Measurements from ENCODE around the gene KCTD21.
"Not testable (repeated sequence)": the region's sequence is repeated elsewhere in the genome, so short reads cannot be mapped to it uniquely, and the experiment has no call there.

The KCTD21 gene

DNA sequence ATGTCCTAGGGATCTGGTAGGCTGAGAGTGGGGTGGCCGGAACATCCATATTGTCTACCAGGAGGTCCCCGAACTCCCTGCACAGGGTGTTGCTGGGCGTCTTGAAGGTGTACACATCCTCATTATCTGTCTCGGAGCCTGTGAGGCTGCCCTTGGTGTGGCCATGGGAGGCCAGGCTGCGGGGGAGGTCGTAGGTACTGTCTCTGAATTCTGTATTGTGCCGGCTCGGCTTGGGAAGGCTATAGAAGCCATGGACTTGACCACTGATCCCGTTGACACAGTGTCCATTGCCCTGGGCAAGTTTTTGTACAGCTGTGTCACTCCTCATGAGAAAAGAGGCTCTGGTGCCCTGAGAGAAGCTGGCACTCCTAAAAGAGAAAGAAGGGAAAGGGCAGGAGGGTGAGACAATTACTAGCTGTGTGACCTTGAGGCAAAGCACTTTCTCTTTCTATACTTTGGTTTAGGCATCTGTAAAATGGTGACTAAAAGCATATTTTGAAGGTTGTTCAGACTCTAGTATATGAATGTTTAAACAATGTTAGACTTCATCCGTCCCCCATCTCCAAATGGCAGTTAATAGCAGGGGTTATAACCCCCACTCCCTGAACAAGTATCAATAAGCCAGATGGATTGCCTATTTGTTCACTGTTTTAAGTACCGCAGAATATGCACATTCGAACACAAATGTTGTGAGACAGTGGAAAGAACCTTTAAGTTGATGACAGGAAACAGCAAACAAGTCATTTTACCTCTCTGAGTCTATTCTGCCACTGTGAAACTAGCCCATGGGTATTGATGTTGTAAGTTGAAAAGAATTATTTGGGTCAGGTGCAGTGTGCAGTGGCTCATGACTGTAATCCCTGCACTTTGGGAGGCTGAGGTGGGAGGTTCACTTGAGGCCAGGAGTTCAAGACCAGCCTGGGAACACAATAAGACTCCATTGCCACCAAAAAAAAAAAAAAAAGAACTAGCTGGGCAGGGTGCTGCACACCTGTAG lies 38.6 kb upstream of the KCTD21 start:
- Histone ChIP-seq H3K9me3 (ENCODE audit: control insufficient read depth, insufficient read depth, low read length) (no peaks in the 10 kb centered on the region), H3K27ac (ENCODE audit: low read depth, low read length) (no peak overlapping the region), H3K27me3 (ENCODE audit: control insufficient read depth, insufficient read depth, low read length) (no peaks in the 10 kb centered on the region), H3K4me3 (ENCODE audit: low read depth, low read length) (no peak overlapping the region), H3K4me1 (ENCODE audit: control insufficient read depth, insufficient read depth, low read length) (no peaks in the 10 kb centered on the region), H3K9ac (ENCODE audit: low read depth, low read length) (no peak overlapping the region), H3K36me3 (ENCODE audit: control insufficient read depth, insufficient read depth, low read length) (0 out of 2 replicates have a peak, but pooled peaks cover 1% of the 10 kb centered on the region)

DNA sequence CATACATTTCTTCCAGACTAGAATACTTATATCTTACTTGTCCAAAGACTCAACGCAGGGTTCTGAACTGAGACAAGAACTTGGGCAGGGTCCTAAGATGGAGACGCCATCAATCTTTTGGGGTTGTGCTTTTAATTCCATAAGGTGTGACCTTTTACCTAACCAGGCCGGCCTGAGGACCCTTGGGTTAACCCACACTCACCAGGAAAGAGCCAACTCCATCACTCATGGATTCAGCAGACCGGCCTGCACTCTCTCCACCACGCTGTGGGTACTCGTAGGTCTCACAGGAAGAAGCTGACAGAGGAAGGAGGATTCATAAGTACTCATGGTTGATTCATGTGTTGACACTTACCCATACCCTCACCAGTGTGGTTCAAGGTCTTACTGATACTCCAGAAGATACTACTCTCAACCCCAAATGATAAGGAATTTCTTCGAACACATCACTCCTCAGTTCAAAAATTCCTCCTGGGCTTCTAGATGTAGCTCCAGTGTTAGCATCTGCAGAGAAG lies 36.5 kb upstream of the KCTD21 start:
- no peak overlapping the region for H3K9ac ChIP-seq (ENCODE audit: low read depth, low read length)
- peaks cover 13% of the 10 kb centered on the region; the same call in 1 of the 2 replicates for H3K36me3 ChIP-seq (ENCODE audit: control insufficient read depth, insufficient read depth, low read length)
- H3K9me3 ChIP-seq (ENCODE audit: control insufficient read depth, insufficient read depth, low read length): no peaks in the 10 kb centered on the region
- H3K27ac ChIP-seq (ENCODE audit: low read depth, low read length): no peak overlapping the region
- H3K4me3 ChIP-seq (ENCODE audit: low read depth, low read length): no peak overlapping the region
- no peaks in the 10 kb centered on the region for H3K4me1 ChIP-seq (ENCODE audit: control insufficient read depth, insufficient read depth, low read length)
- H3K27me3 ChIP-seq (ENCODE audit: control insufficient read depth, insufficient read depth, low read length): no peaks in the 10 kb centered on the region

DNA sequence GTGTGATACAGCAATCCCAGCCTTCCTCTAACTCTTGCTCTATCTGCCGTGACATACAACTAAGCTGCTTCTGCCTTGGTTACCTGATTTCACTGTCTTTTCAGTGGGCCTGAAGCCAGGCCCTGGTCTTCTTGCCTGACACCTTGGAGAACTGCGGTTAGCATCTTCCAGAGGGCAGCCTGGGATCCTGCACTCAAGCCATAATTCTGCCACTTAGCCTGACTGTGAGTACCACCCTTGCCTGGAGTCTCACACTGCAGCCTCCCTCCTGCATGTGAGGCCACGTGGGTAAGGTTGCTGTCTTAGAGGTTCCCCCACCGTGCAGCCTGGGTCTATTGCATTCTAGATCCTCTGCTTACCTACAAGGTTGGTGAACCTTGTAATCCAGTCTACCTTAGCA lies 36.1 kb upstream of the KCTD21 start:
- no peaks in the 10 kb centered on the region for H3K9me3 ChIP-seq (ENCODE audit: control insufficient read depth, insufficient read depth, low read length)
- H3K9ac ChIP-seq (ENCODE audit: low read depth, low read length): no peak overlapping the region
- no peaks in the 10 kb centered on the region for H3K27me3 ChIP-seq (ENCODE audit: control insufficient read depth, insufficient read depth, low read length)
- no peak overlapping the region for H3K4me3 ChIP-seq (ENCODE audit: low read depth, low read length)
- no peak overlapping the region for H3K27ac ChIP-seq (ENCODE audit: low read depth, low read length)
- H3K4me1 ChIP-seq (ENCODE audit: control insufficient read depth, insufficient read depth, low read length): no peaks in the 10 kb centered on the region
- H3K36me3 ChIP-seq (ENCODE audit: control insufficient read depth, insufficient read depth, low read length): peaks cover 13% of the 10 kb centered on the region; the same call in 1 of the 2 replicates

DNA sequence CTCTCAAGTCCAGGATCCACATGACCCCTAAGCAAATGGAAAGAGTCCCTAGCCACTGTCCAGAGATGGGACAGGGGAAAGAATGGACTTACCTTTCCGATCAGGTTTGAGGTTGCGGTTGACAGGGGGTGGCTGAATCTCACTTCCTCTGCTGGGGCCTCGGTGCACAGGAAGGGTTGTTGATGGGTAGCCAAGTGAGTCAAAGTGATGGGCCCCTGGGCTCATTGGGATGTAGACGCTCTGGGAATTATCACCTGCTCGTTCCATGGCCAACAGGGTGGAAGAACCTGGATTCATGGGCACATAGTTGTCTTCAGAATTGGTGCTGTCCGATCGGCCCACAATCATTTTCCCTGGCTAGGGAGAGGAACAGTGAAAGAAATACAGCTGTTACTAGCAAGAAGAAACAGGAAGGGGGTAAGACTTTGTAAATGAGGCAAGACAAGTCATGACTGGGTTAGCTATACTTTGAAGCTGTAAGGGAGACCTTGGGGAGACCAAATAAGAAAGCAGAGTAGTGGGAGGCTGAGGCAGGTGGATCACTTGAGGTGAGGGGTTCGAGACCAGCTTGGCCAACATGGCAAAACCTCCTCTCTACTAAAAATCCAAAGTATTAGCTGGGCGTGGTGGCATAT lies 35.0 kb upstream of the KCTD21 start:
- peaks cover 13% of the 10 kb centered on the region; the same call in 1 of the 2 replicates for H3K36me3 ChIP-seq (ENCODE audit: control insufficient read depth, insufficient read depth, low read length)
- no peak overlapping the region for H3K4me3 ChIP-seq (ENCODE audit: low read depth, low read length)
- H3K27me3 ChIP-seq (ENCODE audit: control insufficient read depth, insufficient read depth, low read length): no peaks in the 10 kb centered on the region
- no peaks in the 10 kb centered on the region for H3K9me3 ChIP-seq (ENCODE audit: control insufficient read depth, insufficient read depth, low read length)
- H3K4me1 ChIP-seq (ENCODE audit: control insufficient read depth, insufficient read depth, low read length): no peaks in the 10 kb centered on the region
- no peak overlapping the region for H3K27ac ChIP-seq (ENCODE audit: low read depth, low read length)
- no peak overlapping the region for H3K9ac ChIP-seq (ENCODE audit: low read depth, low read length)

DNA sequence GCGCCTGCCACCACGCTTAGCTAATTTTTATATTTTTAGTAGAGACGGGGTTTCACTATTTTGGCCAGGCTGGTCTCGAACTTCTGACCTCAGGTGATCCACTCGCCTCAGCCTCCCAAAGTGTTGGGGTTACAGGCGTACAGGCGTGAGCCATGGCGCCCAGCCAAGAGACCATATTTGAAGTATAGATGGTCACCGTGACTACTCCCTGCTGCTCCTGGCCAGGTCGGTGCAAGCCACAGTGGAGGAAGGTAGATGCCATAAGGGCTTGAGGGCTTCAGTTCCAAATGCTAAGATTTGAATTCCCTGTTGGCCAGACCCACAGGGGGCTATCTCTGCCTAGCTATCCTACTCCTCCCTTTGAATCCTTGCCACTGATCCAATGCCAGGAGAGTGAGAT lies 34.3 kb upstream of the KCTD21 start:
- H3K4me1 ChIP-seq (ENCODE audit: control insufficient read depth, insufficient read depth, low read length); H3K27me3 ChIP-seq (ENCODE audit: control insufficient read depth, insufficient read depth, low read length); H3K27ac ChIP-seq (ENCODE audit: low read depth, low read length); H3K9ac ChIP-seq (ENCODE audit: low read depth, low read length); H3K9me3 ChIP-seq (ENCODE audit: control insufficient read depth, insufficient read depth, low read length); H3K4me3 ChIP-seq (ENCODE audit: low read depth, low read length): not testable (repeated sequence)
- H3K36me3 ChIP-seq (ENCODE audit: control insufficient read depth, insufficient read depth, low read length): peaks cover 13% of the 10 kb centered on the region; the same call in 1 of the 2 replicates

DNA sequence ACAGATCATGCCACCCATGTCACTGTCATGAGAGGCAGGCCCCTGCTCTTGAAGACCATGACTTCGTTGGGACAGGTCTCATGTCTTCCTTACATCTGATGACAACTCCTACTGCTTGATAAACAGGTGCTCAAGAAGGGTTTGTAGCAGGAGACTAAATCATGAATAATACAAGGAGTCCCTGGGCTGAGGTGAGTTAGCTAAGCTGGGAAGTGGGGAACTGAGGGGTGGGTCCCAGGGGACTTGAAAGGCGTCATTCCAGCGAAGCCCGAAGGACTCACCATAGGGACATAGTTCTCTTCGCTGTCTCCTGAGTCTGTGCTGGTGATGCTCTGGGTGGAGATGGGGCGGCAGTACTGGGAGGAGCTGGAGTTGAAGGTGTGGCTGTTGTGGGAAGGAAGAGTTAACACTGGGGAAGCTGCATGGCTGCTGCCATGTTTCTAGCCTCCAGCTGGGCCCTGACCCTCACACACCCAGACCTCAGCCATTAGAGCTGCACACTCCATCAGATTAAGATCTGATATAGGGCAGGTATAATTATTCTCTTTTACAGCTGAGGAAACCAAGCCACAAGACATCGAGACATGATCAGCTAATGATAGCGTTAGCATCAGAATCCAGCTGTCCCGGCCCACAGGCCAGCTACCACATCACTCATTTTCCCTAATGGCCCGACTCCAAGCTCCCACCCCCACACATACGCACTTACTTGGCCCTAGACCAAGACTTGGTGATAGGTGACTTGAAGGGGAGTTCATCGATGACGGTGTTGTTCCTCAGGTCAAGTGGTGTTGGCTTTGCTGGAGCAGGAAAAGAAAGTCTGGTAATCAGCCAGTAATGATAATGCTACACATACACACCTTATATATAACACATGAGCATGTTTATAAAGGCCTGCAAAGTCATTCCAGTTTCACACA lies 33.2 kb upstream of the KCTD21 start:
- no peak overlapping the region for H3K27ac ChIP-seq (ENCODE audit: low read depth, low read length)
- no peaks in the 10 kb centered on the region for H3K9me3 ChIP-seq (ENCODE audit: control insufficient read depth, insufficient read depth, low read length)
- peaks cover 13% of the 10 kb centered on the region; the same call in 1 of the 2 replicates for H3K36me3 ChIP-seq (ENCODE audit: control insufficient read depth, insufficient read depth, low read length)
- H3K9ac ChIP-seq (ENCODE audit: low read depth, low read length): no peak overlapping the region
- no peaks in the 10 kb centered on the region for H3K4me1 ChIP-seq (ENCODE audit: control insufficient read depth, insufficient read depth, low read length)
- no peak overlapping the region for H3K4me3 ChIP-seq (ENCODE audit: low read depth, low read length)
- no peaks in the 10 kb centered on the region for H3K27me3 ChIP-seq (ENCODE audit: control insufficient read depth, insufficient read depth, low read length)

DNA sequence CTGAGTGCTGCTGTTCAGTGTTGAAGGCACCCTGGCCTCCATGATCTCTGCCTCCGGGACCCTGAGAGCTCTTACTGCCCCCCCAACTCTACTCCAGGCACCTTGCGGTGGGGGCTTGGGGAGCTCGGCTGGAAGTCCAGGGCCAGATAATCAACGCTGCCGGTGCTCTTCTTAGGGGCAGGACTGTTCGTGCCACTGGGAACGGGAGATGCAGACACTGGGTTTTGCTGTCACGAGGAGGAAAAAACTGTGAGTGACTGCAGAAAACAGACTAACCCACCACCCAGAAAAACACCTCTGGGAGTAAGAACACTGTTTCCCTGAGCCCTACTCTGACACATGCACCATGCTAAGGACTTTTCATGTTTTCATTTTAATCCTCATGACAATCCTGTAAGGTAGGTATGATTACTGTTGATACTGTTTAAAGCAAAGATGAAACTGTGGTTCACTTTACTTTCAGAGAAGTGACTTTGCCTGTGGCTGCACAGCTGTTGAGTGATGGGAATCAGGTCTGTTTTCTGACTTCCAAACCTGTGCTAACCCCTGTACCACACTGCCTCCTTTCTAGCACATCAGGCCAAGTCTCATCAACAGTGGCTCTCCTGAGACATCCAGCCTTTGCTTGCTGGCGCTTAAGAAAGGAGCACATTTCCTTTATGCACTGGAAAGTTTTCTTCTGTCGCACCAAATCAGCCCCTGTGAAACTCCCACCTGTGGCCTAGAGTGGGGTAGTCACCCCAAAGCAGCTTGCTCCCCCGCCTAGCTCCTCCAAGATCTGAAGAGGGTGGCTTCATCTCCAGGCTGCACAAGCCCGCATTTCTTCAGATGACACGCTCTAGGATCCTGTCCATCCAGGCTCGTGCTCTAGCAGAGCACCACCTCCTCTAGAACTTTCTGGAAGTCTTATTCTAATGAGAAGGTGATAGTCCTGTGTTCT lies 32.1 kb upstream of the KCTD21 start:
- Histone ChIP-seq H3K36me3 (ENCODE audit: control insufficient read depth, insufficient read depth, low read length) (peaks cover 13% of the 10 kb centered on the region; the same call in 1 of the 2 replicates), H3K4me3 (ENCODE audit: low read depth, low read length) (no peak overlapping the region), H3K27me3 (ENCODE audit: control insufficient read depth, insufficient read depth, low read length) (no peaks in the 10 kb centered on the region), H3K27ac (ENCODE audit: low read depth, low read length) (no peak overlapping the region), H3K9me3 (ENCODE audit: control insufficient read depth, insufficient read depth, low read length) (no peaks in the 10 kb centered on the region), H3K9ac (ENCODE audit: low read depth, low read length) (no peak overlapping the region), H3K4me1 (ENCODE audit: control insufficient read depth, insufficient read depth, low read length) (no peaks in the 10 kb centered on the region)

DNA sequence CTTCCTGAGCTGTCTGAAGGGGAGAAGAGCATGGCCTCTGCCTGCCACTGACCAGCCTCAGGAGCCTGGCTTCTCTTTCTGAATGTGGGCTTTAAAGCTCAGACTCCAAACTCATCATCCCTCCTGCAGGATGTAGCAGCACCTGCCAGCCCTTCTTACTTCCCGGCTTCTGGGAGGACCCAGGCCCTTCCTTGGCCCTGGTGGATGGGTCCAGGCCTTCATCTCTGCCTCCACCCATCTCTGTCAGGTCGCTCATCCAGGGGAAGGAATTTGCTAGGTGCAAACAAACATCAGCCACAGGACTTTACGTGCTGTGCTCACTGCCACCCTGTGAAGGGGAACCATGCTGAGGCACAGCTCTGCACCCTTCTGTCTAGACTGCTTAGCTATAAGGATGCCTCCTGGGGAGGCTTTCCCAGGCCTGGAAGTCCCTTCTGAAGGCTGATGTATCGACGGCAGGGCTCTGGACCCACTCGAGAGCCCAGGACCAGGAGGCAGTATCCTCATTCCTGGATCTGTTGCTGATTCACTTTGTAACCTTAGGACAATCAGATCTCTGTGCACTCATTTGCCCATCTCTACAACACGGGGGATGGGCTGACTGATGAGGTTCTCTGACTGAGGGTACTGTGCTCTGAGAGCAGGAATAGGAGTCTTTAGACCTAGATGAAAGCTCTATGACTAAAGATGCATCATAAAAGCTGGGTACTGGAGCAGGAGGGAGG lies 31.2 kb upstream of the KCTD21 start:
- Histone ChIP-seq H3K4me3 (ENCODE audit: low read depth, low read length) (no peak overlapping the region), H3K27ac (ENCODE audit: low read depth, low read length) (no peak overlapping the region), H3K9me3 (ENCODE audit: control insufficient read depth, insufficient read depth, low read length) (no peaks in the 10 kb centered on the region), H3K36me3 (ENCODE audit: control insufficient read depth, insufficient read depth, low read length) (peaks cover 18% of the 10 kb centered on the region), H3K27me3 (ENCODE audit: control insufficient read depth, insufficient read depth, low read length) (no peaks in the 10 kb centered on the region), H3K9ac (ENCODE audit: low read depth, low read length) (no peak overlapping the region), H3K4me1 (ENCODE audit: control insufficient read depth, insufficient read depth, low read length) (no peaks in the 10 kb centered on the region)

DNA sequence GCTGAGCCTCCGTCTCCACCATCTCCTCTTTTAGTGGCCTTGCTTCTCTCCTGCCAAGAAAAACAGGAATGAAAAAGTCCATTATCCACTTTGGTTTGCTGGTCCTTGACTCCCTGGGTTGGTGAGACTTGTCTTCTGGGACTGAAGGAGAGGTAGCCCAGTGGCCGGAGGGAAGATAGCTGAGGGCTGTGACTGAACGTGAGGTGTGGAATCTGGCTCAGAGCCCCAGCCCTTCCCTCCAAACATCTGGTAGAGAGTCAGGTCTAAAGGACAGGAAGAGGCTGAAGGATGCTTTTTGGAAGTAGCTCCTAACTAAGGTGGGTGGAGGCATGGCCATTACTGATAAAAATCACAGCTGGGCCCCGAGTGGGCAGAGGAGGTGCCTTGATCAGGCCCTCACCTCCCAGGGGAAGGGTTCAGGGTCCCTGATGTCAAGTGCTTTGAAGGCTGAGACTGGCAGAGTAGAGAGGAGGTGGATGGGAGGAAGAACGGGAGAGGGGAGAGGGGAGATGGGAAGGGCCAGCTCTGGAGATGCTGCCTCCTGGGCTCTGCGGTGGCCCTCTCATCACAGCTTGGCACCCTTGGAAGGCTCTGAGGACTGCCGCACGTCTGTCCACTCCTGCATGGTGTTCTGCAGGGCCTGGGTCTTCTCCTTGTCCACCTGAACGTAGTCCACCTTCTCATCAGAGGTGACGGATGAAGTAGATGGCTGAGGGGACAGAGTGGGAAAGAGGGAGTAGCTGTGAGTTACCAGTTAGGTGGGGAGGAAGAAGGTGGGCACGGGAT lies 30.5 kb upstream of the KCTD21 start:
- Histone ChIP-seq H3K36me3 (ENCODE audit: control insufficient read depth, insufficient read depth, low read length) (peaks cover 22% of the 10 kb centered on the region), H3K4me1 (ENCODE audit: control insufficient read depth, insufficient read depth, low read length) (no peaks in the 10 kb centered on the region), H3K9me3 (ENCODE audit: control insufficient read depth, insufficient read depth, low read length) (no peaks in the 10 kb centered on the region), H3K4me3 (ENCODE audit: low read depth, low read length) (no peak overlapping the region), H3K9ac (ENCODE audit: low read depth, low read length) (no peak overlapping the region), H3K27me3 (ENCODE audit: control insufficient read depth, insufficient read depth, low read length) (no peaks in the 10 kb centered on the region), H3K27ac (ENCODE audit: low read depth, low read length) (no peak overlapping the region)
